PC-9 (cell line): Measurements from ENCODE around the gene TMEM74B. TPM values are rescaled to one million over a fixed set of nuclear protein-coding genes. Genes with fewer than 3 reads are reported as not detected.

Experiments used
- BruUV-seq: library from RNA; stranded (reverse); fragments of 400-500 nt; replicated peaks from 2 replicates; lab custom pipeline; 2021; lab: Mats Ljungman, UMichigan
- CTCF ChIA-PET: fragments of 300-600 bp; sonication (Branson Sonifier 250); formaldehyde crosslinking; loops from one replicate; lab custom pipeline; 2022; ENCODE audit warnings: antibody characterized with exemption; lab: Charles Lee
- POLR2A ChIA-PET: fragments of 300-600 bp; sonication (Branson Sonifier 250); formaldehyde crosslinking; loops from one replicate; lab custom pipeline; 2022; ENCODE audit warnings: antibody characterized with exemption; ENCODE audit not compliant: unreplicated experiment; lab: Charles Lee
- DNase-seq, 2 experiments: peaks; one replicate each; pipeline versions ENCODE4 v3.0.0 to v3.0.0-alpha.2; 2015 to 2022; ENCODE audit warnings: mixed read lengths in 1 of 2
- H2AFZ ChIP-seq: fragments of 200-600 bp; sonication (generic); 2 replicates; pipeline ENCODE4 v1.8.1; 2017; ENCODE audit warnings: antibody characterized with exemption
- H3F3A ChIP-seq: fragments of 200-600 bp; sonication (generic); 2 replicates; pipeline ENCODE4 v1.8.1; 2017; ENCODE audit warnings: antibody characterized with exemption, mild to moderate bottlenecking, low read depth; ENCODE audit not compliant: insufficient read depth
- H3K27ac ChIP-seq: fragments of 200-600 bp; sonication (generic); 2 replicates; pipeline ENCODE4 v1.6.1; 2016; ENCODE audit warnings: mixed run types
- H3K27me3 ChIP-seq: fragments of 200-600 bp; sonication (generic); 2 replicates; pipeline ENCODE4 v1.6.1; 2016; ENCODE audit warnings: low read depth, mixed run types; ENCODE audit not compliant: insufficient read depth
- H3K36me3 ChIP-seq: fragments of 200-600 bp; sonication (generic); 2 replicates; pipeline ENCODE4 v1.6.1; 2016; ENCODE audit warnings: low read depth, mixed run types
- H3K4me1 ChIP-seq: fragments of 200-600 bp; sonication (generic); replicated peaks from 2 replicates; pipeline ENCODE4 v1.6.1; 2016; ENCODE audit warnings: mixed run types; ENCODE audit not compliant: insufficient read depth
- H3K4me2 ChIP-seq: fragments of 200-600 bp; sonication (generic); 2 replicates; pipeline ENCODE4 v1.6.1; 2017; ENCODE audit warnings: mixed run types
- H3K4me3 ChIP-seq: fragments of 200-600 bp; sonication (generic); 2 replicates; pipeline ENCODE4 v1.6.1; 2016; ENCODE audit warnings: mixed run types
- H3K79me2 ChIP-seq: fragments of 200-600 bp; sonication (generic); 2 replicates; pipeline ENCODE4 v1.6.1; 2017; ENCODE audit warnings: low read depth, mixed run types
- H3K9me2 ChIP-seq: fragments of 200-600 bp; sonication (generic); 2 replicates; pipeline ENCODE4 v1.8.1; 2017; ENCODE audit warnings: mild to moderate bottlenecking; ENCODE audit not compliant: insufficient read depth
- H3K9me3 ChIP-seq: fragments of 200-600 bp; sonication (generic); 2 replicates; pipeline ENCODE4 v1.8.1; 2016; ENCODE audit warnings: low read depth; ENCODE audit not compliant: insufficient read depth
- H4K20me1 ChIP-seq: fragments of 200-600 bp; sonication (generic); 2 replicates; pipeline ENCODE4 v1.8.1; 2017; ENCODE audit not compliant: insufficient read depth
- CTCF ChIP-seq: fragments of 200-600 bp; sonication (generic); conservative IDR thresholded peaks from 2 replicates; pipeline ENCODE4 v1.6.1; 2017; ENCODE audit warnings: mixed run types, antibody characterized with exemption, mild to moderate bottlenecking, moderate library complexity
- EZH2 ChIP-seq: fragments of 200-600 bp; sonication (generic); IDR thresholded peaks from 2 replicates; pipeline ENCODE4 v1.8.0; 2017; ENCODE audit warnings: antibody characterized with exemption, low read depth
- intact Hi-C: fragments of 100-400 bp; cut with micrococcal nuclease; formaldehyde crosslinking; loops from one replicate; pipeline ENCODE4 v1.10.0; 2022; ENCODE audit not compliant: unreplicated experiment
- total RNA-seq: library from RNA; stranded (reverse); gene quantifications from 2 replicates; pipeline ENCODE4 v1.2.3, GENCODE V29; 2021

Gene TMEM74B
- total RNA-seq, 1 experiment from 2014 or later: 0.44 TPM

- no peaks in the 10 kb centered on the region for H4K20me1 ChIP-seq
- no peak overlapping the region for H3K27ac ChIP-seq
- H3K79me2 ChIP-seq: no peaks in the 10 kb centered on the region
- peak; percentile 48 for TF ChIP-seq CTCF
- no peak for TF ChIP-seq EZH2
- ChIA-PET POLR2A (no interaction called here), CTCF (no interaction called here)
- no peaks in the 10 kb centered on the region for H3K9me3 ChIP-seq
- no peak overlapping the region for H3K4me3 ChIP-seq
- intact Hi-C loops: loop anchor here (2.0 to 5.0 kb wide), 2 partner anchors 231 to 252 kb away; no protein-coding TSS in a partner anchor
- BruUV-seq: no TSS peak
- H3K36me3 ChIP-seq: no peaks in the 10 kb centered on the region
- H3K4me2 ChIP-seq: no peak overlapping the region
- no peak overlapping the region for H2AFZ ChIP-seq
- peak in 1 of 2 experiments; percentile 19 for DNase-seq
- no peaks in the 10 kb centered on the region for H3K9me2 ChIP-seq
- H3F3A ChIP-seq: no peaks in the 10 kb centered on the region
- no peaks in the 10 kb centered on the region for H3K4me1 ChIP-seq
- H3K27me3 ChIP-seq: peaks cover 71% of the 10 kb centered on the region
Observed at GRCh38 chr20:1209447-1210387, 24.9 kb upstream of the TMEM74B start.

- Histone ChIP-seq H3K36me3 (no peaks in the 10 kb centered on the region), H3F3A (no peaks in the 10 kb centered on the region), H3K4me3 (no peak overlapping the region), H3K4me1 (no peaks in the 10 kb centered on the region; the same call in 1 of the 2 replicates), H2AFZ (no peak overlapping the region), H3K79me2 (no peaks in the 10 kb centered on the region), H3K4me2 (no peak overlapping the region), H4K20me1 (no peaks in the 10 kb centered on the region), H3K9me3 (no peaks in the 10 kb centered on the region), H3K27ac (no peak overlapping the region), H3K27me3 (peaks cover 51% of the 10 kb centered on the region), H3K9me2 (no peaks in the 10 kb centered on the region)
- BruUV-seq: no TSS peak
- CTCF ChIA-PET: no interaction called here
- TF ChIP-seq EZH2 (no peak), CTCF (no peak)
- intact Hi-C loops: no loop called here
- no peak for DNase-seq
- POLR2A ChIA-PET: no interaction called here
Observed at GRCh38 chr20:1207293-1207878, 22.6 kb upstream of the TMEM74B start.

GRCh38 chr20:1206366-1207148, 21.8 kb upstream of the TMEM74B start:
- no peak for TF ChIP-seq CTCF
- ChIA-PET CTCF (no interaction called here), POLR2A (no interaction called here)
- H4K20me1 ChIP-seq: no peaks in the 10 kb centered on the region
- no peak overlapping the region for H3K4me3 ChIP-seq
- no TSS peak for BruUV-seq
- no peak for DNase-seq
- no peaks in the 10 kb centered on the region for H3K36me3 ChIP-seq
- H3K4me1 ChIP-seq: no peaks in the 10 kb centered on the region; the same call in 1 of the 2 replicates
- no peak overlapping the region for H3K27ac ChIP-seq
- H3F3A ChIP-seq: no peaks in the 10 kb centered on the region
- H3K4me2 ChIP-seq: no peak overlapping the region
- H2AFZ ChIP-seq: no peak overlapping the region
- no peaks in the 10 kb centered on the region for H3K79me2 ChIP-seq
- H3K9me2 ChIP-seq: no peaks in the 10 kb centered on the region
- H3K9me3 ChIP-seq: no peaks in the 10 kb centered on the region
- H3K27me3 ChIP-seq: peaks cover 45% of the 10 kb centered on the region
- intact Hi-C loops: no loop called here
